Left lung (tissue), 14 donors: Measurements from ENCODE around the gene LRRC41. TPM values are rescaled to one million over a fixed set of nuclear protein-coding genes. Genes with fewer than 3 reads are reported as not detected.
A peak's percentile ranks its signal among the peaks of the same experiment; 100 is the strongest.

ENCODE experiments used
- ATAC-seq: fragments of 200-7000 bp; cut with Tn5 transposase; one replicate; pipeline ENCODE4 v1.9.1; 2020; ENCODE audit warnings: moderate library complexity
- DNase-seq, 4 donors: peaks; one replicate each; pipeline ENCODE4 v3.0.0-alpha.2; 2013 to 2020
- H3K27ac ChIP-seq, 2 donors: fragments of 200-600 bp; sonication (generic) in 1 of 2; one replicate each; pipeline versions ENCODE4 v1.5.0 to v1.8.0; 2020 to 2021
- H3K27me3 ChIP-seq, 2 donors: fragments of 200-600 bp; sonication (generic) in 1 of 2; one replicate each; pipeline versions ENCODE4 v1.5.0 to v1.8.0; 2020 to 2021
- H3K36me3 ChIP-seq, 2 donors: fragments of 200-600 bp; sonication (generic) in 1 of 2; one replicate each; pipeline versions ENCODE4 v1.5.0 to v1.8.0; 2020 to 2021
- H3K4me1 ChIP-seq, 2 donors: fragments of 200-600 bp; one replicate each; pipeline ENCODE4 v1.8.0; 2021
- H3K4me3 ChIP-seq, 2 donors: fragments of 200-600 bp; sonication (generic) in 1 of 2; one replicate each; pipeline versions ENCODE4 v1.5.0 to v1.8.0; 2020 to 2021; ENCODE audit warnings: mild to moderate bottlenecking in 1 of 2
- H3K9me3 ChIP-seq, 2 donors: fragments of 200-600 bp; sonication (generic) in 1 of 2; one replicate each; pipeline versions ENCODE4 v1.5.0 to v1.8.0; 2020 to 2021
- intact Hi-C, 2 donors: fragments of 100-400 bp; cut with DNase I; formaldehyde crosslinking; loops; one replicate each; pipeline versions ENCODE4 v1.11.2 to v1.14.2; 2022
- long read RNA-seq, 12 donors: library from polyadenylated mRNA in 2 of 12; unstranded in 2 of 12; transcript quantifications; one replicate each; pipeline ENCODE4 v2.0.0 and lab custom pipeline, GENCODE V29; 2019 to 2026
- polyA plus RNA-seq, 6 donors: library from polyadenylated mRNA; unstranded; fragments of 120-200 nt; gene quantifications; one replicate each; pipeline ENCODE4 v1.2.1, GENCODE V29; 2013; ENCODE audit not compliant: insufficient read length in 6 of 6
- total RNA-seq, 2 donors: library from RNA; stranded (reverse); fragmentation: NEBNext Ultra II Directional; extraction: Animal tissue kit (Norgen Biotek cat#: 25700); gene quantifications; one replicate each; pipeline ENCODE4 v1.2.1, GENCODE V29; 2021
- TF ChIP-seq, protein P1 (sequence below), 2 donors: fragments of 200-600 bp; sonication (generic) in 1 of 2; IDR thresholded peaks; one replicate each; pipeline versions ENCODE4 v1.5.0 to v1.8.0; 2021; ENCODE audit warnings: antibody characterized with exemption in 2 of 2
- donor health status: DM: no; HTN: yes; CAD: no.
- donor health status: DM: no; HTN: no; CAD: no.

Gene LRRC41, protein sequence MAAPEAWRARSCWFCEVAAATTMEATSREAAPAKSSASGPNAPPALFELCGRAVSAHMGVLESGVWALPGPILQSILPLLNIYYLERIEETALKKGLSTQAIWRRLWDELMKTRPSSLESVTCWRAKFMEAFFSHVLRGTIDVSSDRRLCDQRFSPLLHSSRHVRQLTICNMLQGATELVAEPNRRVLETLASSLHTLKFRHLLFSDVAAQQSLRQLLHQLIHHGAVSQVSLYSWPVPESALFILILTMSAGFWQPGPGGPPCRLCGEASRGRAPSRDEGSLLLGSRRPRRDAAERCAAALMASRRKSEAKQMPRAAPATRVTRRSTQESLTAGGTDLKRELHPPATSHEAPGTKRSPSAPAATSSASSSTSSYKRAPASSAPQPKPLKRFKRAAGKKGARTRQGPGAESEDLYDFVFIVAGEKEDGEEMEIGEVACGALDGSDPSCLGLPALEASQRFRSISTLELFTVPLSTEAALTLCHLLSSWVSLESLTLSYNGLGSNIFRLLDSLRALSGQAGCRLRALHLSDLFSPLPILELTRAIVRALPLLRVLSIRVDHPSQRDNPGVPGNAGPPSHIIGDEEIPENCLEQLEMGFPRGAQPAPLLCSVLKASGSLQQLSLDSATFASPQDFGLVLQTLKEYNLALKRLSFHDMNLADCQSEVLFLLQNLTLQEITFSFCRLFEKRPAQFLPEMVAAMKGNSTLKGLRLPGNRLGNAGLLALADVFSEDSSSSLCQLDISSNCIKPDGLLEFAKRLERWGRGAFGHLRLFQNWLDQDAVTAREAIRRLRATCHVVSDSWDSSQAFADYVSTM
- total RNA-seq (10 to 100 TPM; 54.6 to 63.4 TPM), polyA plus RNA-seq (10 to 100 TPM; 71.9 to 88.8 (median 78.8) TPM)
- long read RNA-seq, donor 1, full-length matches to known transcripts = 15 of 47 reads
- long read RNA-seq, donor 1, partial matches to known transcripts = 32 of 47 reads
- long read RNA-seq, donor 1, other reads (novel, unspliced or antisense) = 0 of 47 reads
- long read RNA-seq, donor 2, full-length matches to known transcripts = 8 of 1,339 reads
- long read RNA-seq, donor 2, partial matches to known transcripts = 1,108 of 1,339 reads
- long read RNA-seq, donor 2, other reads (novel, unspliced or antisense) = 223 of 1,339 reads
- long read RNA-seq, donor 3, full-length matches to known transcripts = 14 of 14 reads
- long read RNA-seq, donor 3, partial matches to known transcripts = 0 of 14 reads
- long read RNA-seq, donor 3, other reads (novel, unspliced or antisense) = 0 of 14 reads
- long read RNA-seq, donor 4, full-length matches to known transcripts = 13 of 22 reads
- long read RNA-seq, donor 4, partial matches to known transcripts = 4 of 22 reads
- long read RNA-seq, donor 4, other reads (novel, unspliced or antisense) = 5 of 22 reads
- long read RNA-seq, donor 5, full-length matches to known transcripts = 13 of 1,042 reads
- long read RNA-seq, donor 5, partial matches to known transcripts = 904 of 1,042 reads
- long read RNA-seq, donor 5, other reads (novel, unspliced or antisense) = 125 of 1,042 reads
- long read RNA-seq, donor 6, full-length matches to known transcripts = 15 of 15 reads
- long read RNA-seq, donor 6, partial matches to known transcripts = 0 of 15 reads
- long read RNA-seq, donor 6, other reads (novel, unspliced or antisense) = 0 of 15 reads
- long read RNA-seq, donor 7, full-length matches to known transcripts = 9 of 9 reads
- long read RNA-seq, donor 7, partial matches to known transcripts = 0 of 9 reads
- long read RNA-seq, donor 7, other reads (novel, unspliced or antisense) = 0 of 9 reads
- long read RNA-seq, donor 8, full-length matches to known transcripts = 16 of 820 reads
- long read RNA-seq, donor 8, partial matches to known transcripts = 716 of 820 reads
- long read RNA-seq, donor 8, other reads (novel, unspliced or antisense) = 88 of 820 reads
- long read RNA-seq, donor 9, full-length matches to known transcripts = 1 of 1 reads
- long read RNA-seq, donor 9, partial matches to known transcripts = 0 of 1 reads
- long read RNA-seq, donor 9, other reads (novel, unspliced or antisense) = 0 of 1 reads
- long read RNA-seq, donor 10, full-length matches to known transcripts = 25 of 33 reads
- long read RNA-seq, donor 10, partial matches to known transcripts = 4 of 33 reads
- long read RNA-seq, donor 10, other reads (novel, unspliced or antisense) = 4 of 33 reads
- long read RNA-seq, donor 11, full-length matches to known transcripts = 9 of 76 reads
- long read RNA-seq, donor 11, partial matches to known transcripts = 67 of 76 reads
- long read RNA-seq, donor 11, other reads (novel, unspliced or antisense) = 0 of 76 reads
- long read RNA-seq, donor 12, full-length matches to known transcripts = 17 of 1,071 reads
- long read RNA-seq, donor 12, partial matches to known transcripts = 250 of 1,071 reads
- long read RNA-seq, donor 12, other reads (novel, unspliced or antisense) = 804 of 1,071 reads

DNA sequence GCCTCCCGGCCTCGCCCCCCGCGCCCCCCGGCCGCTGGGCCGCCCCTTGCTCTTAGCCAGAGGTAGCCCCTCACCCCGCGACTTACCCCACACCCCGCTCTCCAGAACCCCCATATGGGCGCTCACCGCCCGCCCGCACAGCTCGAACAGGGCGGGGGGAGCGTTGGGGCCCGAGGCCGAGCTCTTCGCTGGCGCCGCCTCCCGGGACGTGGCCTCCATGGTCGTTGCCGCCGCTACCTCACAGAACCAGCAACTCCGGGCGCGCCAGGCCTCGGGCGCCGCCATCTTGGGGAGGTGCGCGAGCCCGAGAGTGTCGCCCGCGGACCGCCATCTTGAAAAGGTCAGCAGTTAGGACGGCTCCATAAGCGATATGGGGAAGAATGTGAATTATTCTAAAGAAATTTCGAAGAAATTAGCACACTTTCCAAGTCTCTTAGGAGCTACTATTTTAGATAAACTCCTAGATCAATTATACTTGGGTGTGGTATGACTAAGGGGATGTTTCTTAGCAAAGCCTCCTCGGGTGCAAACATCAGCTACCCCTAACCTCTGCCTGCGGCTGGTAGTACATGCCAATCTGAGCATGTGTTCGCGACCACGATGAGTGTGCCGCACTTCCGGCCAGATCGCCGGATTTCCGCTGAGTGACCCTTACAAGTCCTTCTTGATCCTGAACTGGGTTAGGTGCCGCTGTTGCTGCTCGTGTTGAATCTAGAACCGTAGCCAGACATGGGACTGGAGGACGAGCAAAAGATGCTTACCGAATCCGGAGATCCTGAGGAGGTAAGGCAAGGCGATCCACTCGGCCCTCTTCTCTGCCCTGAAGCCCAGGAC is at the start of gene LRRC41, which contains the start of gene UQCRH:
TSS of gene LRRC41 (minus strand) at position 579 of the 834 bp plus-strand sequence. CDS start at position 285, 294 bp downstream.
TSS of gene UQCRH (plus strand) at position 661 of the 834 bp plus-strand sequence. CDS start at position 730, 69 bp downstream.
- TF ChIP-seq, protein P1, sequence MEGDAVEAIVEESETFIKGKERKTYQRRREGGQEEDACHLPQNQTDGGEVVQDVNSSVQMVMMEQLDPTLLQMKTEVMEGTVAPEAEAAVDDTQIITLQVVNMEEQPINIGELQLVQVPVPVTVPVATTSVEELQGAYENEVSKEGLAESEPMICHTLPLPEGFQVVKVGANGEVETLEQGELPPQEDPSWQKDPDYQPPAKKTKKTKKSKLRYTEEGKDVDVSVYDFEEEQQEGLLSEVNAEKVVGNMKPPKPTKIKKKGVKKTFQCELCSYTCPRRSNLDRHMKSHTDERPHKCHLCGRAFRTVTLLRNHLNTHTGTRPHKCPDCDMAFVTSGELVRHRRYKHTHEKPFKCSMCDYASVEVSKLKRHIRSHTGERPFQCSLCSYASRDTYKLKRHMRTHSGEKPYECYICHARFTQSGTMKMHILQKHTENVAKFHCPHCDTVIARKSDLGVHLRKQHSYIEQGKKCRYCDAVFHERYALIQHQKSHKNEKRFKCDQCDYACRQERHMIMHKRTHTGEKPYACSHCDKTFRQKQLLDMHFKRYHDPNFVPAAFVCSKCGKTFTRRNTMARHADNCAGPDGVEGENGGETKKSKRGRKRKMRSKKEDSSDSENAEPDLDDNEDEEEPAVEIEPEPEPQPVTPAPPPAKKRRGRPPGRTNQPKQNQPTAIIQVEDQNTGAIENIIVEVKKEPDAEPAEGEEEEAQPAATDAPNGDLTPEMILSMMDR (IDR thresholded peaks at IDR 0.05) = no peak
- peak; percentile 90 for ATAC-seq
- intact Hi-C loops = no loop called here
- peak; percentile 95 to 97 (median 96) for DNase-seq
- H3K36me3 ChIP-seq = peaks cover 0 to 7% of the 10 kb centered on the region in 2 donors
- H3K9me3 ChIP-seq = no peaks in the 10 kb centered on the region
- no peaks in the 10 kb centered on the region for H3K27me3 ChIP-seq
- peaks cover 21 to 62% of the 10 kb centered on the region in 2 donors for H3K4me1 ChIP-seq
- peak within 1 kb of the TSS; percentile 89 to 94 for H3K4me3 ChIP-seq
- H3K27ac ChIP-seq = peak within 1 kb of the TSS; percentile 96 to 98

DNA sequence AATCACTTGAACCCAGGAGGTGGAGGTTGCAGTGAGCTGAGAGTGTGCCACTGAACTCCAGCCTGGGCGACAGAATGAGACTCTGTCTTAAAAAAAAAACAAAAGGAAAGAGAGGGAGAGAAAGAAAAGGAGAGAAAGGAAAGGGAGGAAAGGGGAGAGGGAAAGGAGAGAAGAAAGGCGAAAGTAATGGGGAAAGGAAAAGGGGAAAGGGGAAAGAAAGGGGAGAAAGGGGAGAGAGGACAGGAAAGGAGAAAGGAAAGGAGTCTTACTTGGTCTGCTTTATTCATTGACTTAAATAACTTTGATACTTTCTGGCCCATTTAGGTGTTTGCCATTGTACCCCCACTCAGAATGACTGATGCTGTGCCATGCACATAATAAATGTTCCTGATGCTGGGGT is 48.9 kb upstream of the LRRC41 start:
- TF ChIP-seq, protein P1 (IDR thresholded peaks at IDR 0.05) = no peak
- intact Hi-C loops = no loop called here
- Histone ChIP-seq H3K4me3 (no peak overlapping the region), H3K36me3 (peaks cover 0 to 92% of the 10 kb centered on the region in 2 donors), H3K9me3 (no peaks in the 10 kb centered on the region), H3K4me1 (peaks cover 0 to 15% of the 10 kb centered on the region in 2 donors), H3K27me3 (no peaks in the 10 kb centered on the region), H3K27ac (no peak overlapping the region)
- DNase-seq (no peak), ATAC-seq (no peak)

DNA sequence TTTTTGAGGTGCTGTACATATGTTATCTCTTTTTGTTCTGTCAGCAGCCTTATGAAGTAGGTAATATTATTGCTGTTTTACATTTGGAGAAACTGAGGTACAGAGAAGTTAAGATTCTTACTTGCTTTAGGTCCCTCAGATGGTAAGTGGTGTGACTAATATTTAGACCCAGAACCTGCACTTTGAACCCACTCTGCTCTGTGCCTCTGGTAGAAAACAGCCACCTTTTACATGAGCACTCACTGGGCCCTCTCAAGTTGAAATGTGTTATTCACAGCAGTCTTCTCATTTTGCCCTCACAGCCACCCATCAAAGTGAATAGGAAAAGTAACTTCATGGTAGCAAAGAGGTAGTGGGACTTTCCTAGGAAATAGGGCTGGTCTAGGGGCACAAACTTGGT is 41.9 kb upstream of the LRRC41 start:
- ATAC-seq = no peak
- H3K27me3 ChIP-seq = no peaks in the 10 kb centered on the region
- no peak overlapping the region for H3K27ac ChIP-seq
- H3K9me3 ChIP-seq = no peaks in the 10 kb centered on the region
- intact Hi-C loops = no loop called here
- no peak overlapping the region for H3K4me3 ChIP-seq
- peaks cover 0 to 34% of the 10 kb centered on the region in 2 donors for H3K4me1 ChIP-seq
- H3K36me3 ChIP-seq = peaks cover 0 to 74% of the 10 kb centered on the region in 2 donors
- no peak for DNase-seq
- TF ChIP-seq, protein P1 (IDR thresholded peaks at IDR 0.05) = no peak
